Activated CD4-positive, alpha-beta T cell treated with anti-CD3 and anti-CD28 coated beads, Interleukin-2, amount 50 U/mL, for 24 hours (primary cell): Measurements from ENCODE around the gene DCHS2.

Source experiments
- DNase-seq, 2 donors: peaks; one replicate each; pipeline ENCODE4 v3.0.0-alpha.2; 2020; ENCODE audit warnings: low read depth in 1 of 2, low spot score in 1 of 2

Gene DCHS2

GRCh38 chr4:154490583-154491340 lies 837 bp downstream of the DCHS2 start:
- DNase-seq, result no peak

GRCh38 chr4:154490234-154490582 lies 1.4 kb downstream of the DCHS2 start:
- DNase-seq, result no peak

GRCh38 chr4:154489558-154490233 lies 1.9 kb downstream of the DCHS2 start:
- DNase-seq, result no peak

GRCh38 chr4:154487145-154487544 lies 4.5 kb downstream of the DCHS2 start:
- DNase-seq, result no peak

GRCh38 chr4:154485127-154485773 lies 6.3 kb downstream of the DCHS2 start:
- no peak for DNase-seq

GRCh38 chr4:154478547-154478946 lies 13.1 kb downstream of the DCHS2 start:
- DNase-seq, result no peak

GRCh38 chr4:154478128-154478527 lies 13.5 kb downstream of the DCHS2 start:
- DNase-seq, result no peak

- no peak for DNase-seq
Observed at GRCh38 chr4:154476232-154476631, 15.4 kb downstream of the DCHS2 start.

GRCh38 chr4:154475820-154476219 lies 15.8 kb downstream of the DCHS2 start:
- DNase-seq, result no peak

- DNase-seq, result no peak
Observed at GRCh38 chr4:154473497-154473896, 18.1 kb downstream of the DCHS2 start.

- DNase-seq, result no peak
Observed at GRCh38 chr4:154472858-154473257, 18.7 kb downstream of the DCHS2 start.

- DNase-seq, result no peak
Observed at GRCh38 chr4:154471526-154472331, 19.9 kb downstream of the DCHS2 start.

GRCh38 chr4:154471032-154471431 lies 20.6 kb downstream of the DCHS2 start:
- DNase-seq, result no peak

GRCh38 chr4:154467886-154468285 lies 23.7 kb downstream of the DCHS2 start:
- DNase-seq, result no peak

GRCh38 chr4:154466336-154466735 lies 25.3 kb downstream of the DCHS2 start:
- DNase-seq, result no peak

- DNase-seq, result no peak
Observed at GRCh38 chr4:154465085-154465484, 26.5 kb downstream of the DCHS2 start.

GRCh38 chr4:154464654-154465053 lies 26.9 kb downstream of the DCHS2 start:
- no peak for DNase-seq

- no peak for DNase-seq
Observed at GRCh38 chr4:154462081-154462810, 29.4 kb downstream of the DCHS2 start.

- no peak for DNase-seq
Observed at GRCh38 chr4:154457471-154457870, 34.1 kb downstream of the DCHS2 start.

GRCh38 chr4:154456889-154457288 lies 34.7 kb downstream of the DCHS2 start:
- DNase-seq, result no peak

GRCh38 chr4:154456240-154456639 lies 35.4 kb downstream of the DCHS2 start:
- DNase-seq, result no peak
